ENCODE data around the gene INPP5E. TPM values are rescaled to one million over a fixed set of nuclear protein-coding genes. Genes with fewer than 3 reads are reported as not detected.

The INPP5E gene
- total RNA-seq, 1 donor from 2014 or later = 4.7 TPM

GRCh38 chr9:136380381-136380780 is 59.3 kb downstream of the INPP5E start:
- H3K4me3 ChIP-seq (ENCODE audit: low read length in 3 of 3) = no peak overlapping the region
- no peaks in the 10 kb centered on the region for H3K9me3 ChIP-seq (ENCODE audit: control insufficient read depth in 3 of 3, low read length in 3 of 3)
- no peak overlapping the region for H3K9ac ChIP-seq (ENCODE audit: low read depth in 1 of 3, low read length in 3 of 3)
- H3K4me1 ChIP-seq (ENCODE audit: control insufficient read depth in 3 of 3, insufficient read depth in 3 of 3, low read length in 3 of 3) = no peaks in the 10 kb centered on the region
- no peaks in the 10 kb centered on the region for H3K27me3 ChIP-seq (ENCODE audit: control insufficient read depth in 3 of 3, insufficient read depth in 3 of 3, low read length in 3 of 3)
- H3K36me3 ChIP-seq (ENCODE audit: control insufficient read depth in 3 of 3, insufficient read depth in 3 of 3, low read length in 3 of 3) = peaks cover 40 to 50% (median 43%) of the 10 kb centered on the region in 3 donors
- H3K27ac ChIP-seq (ENCODE audit: low read depth, low read length) = no peak overlapping the region

- no peak overlapping the region for H3K27ac ChIP-seq (ENCODE audit: low read depth, low read length)
These were observed 59.8 kb downstream of the INPP5E start for GRCh38 chr9:136379891-136380290.

GRCh38 chr9:136379401-136379800 is 60.2 kb downstream of the INPP5E start:
- no peak overlapping the region for H3K9ac ChIP-seq (ENCODE audit: low read depth in 1 of 3, low read length in 3 of 3)
- no peaks in the 10 kb centered on the region for H3K9me3 ChIP-seq (ENCODE audit: control insufficient read depth in 3 of 3, low read length in 3 of 3)
- H3K4me1 ChIP-seq (ENCODE audit: control insufficient read depth in 3 of 3, insufficient read depth in 3 of 3, low read length in 3 of 3) = no peaks in the 10 kb centered on the region
- H3K4me3 ChIP-seq (ENCODE audit: low read length in 3 of 3) = no peak overlapping the region
- H3K36me3 ChIP-seq (ENCODE audit: control insufficient read depth in 3 of 3, insufficient read depth in 3 of 3, low read length in 3 of 3) = peaks cover 35 to 43% (median 42%) of the 10 kb centered on the region in 3 donors
- no peaks in the 10 kb centered on the region for H3K27me3 ChIP-seq (ENCODE audit: control insufficient read depth in 3 of 3, insufficient read depth in 3 of 3, low read length in 3 of 3)
- H3K27ac ChIP-seq (ENCODE audit: low read depth, low read length) = no peak overlapping the region

More at GRCh38 chr9:136379891-136380290, 59.8 kb downstream of the INPP5E start:
- Histone ChIP-seq H3K9ac (ENCODE audit: low read depth in 1 of 3, low read length in 3 of 3) (no peak overlapping the region), H3K4me3 (ENCODE audit: low read length in 3 of 3) (no peak overlapping the region), H3K9me3 (ENCODE audit: control insufficient read depth in 3 of 3, low read length in 3 of 3) (no peaks in the 10 kb centered on the region), H3K27me3 (ENCODE audit: control insufficient read depth in 3 of 3, insufficient read depth in 3 of 3, low read length in 3 of 3) (no peaks in the 10 kb centered on the region), H3K4me1 (ENCODE audit: control insufficient read depth in 3 of 3, insufficient read depth in 3 of 3, low read length in 3 of 3) (no peaks in the 10 kb centered on the region), H3K36me3 (ENCODE audit: control insufficient read depth in 3 of 3, insufficient read depth in 3 of 3, low read length in 3 of 3) (peaks cover 36 to 47% (median 43%) of the 10 kb centered on the region in 3 donors)

GRCh38 chr9:136379003-136379287 is 60.7 kb downstream of the INPP5E start:
- H3K36me3 ChIP-seq (ENCODE audit: control insufficient read depth in 3 of 3, insufficient read depth in 3 of 3, low read length in 3 of 3) = peaks cover 30 to 38% (median 37%) of the 10 kb centered on the region in 3 donors
- H3K9ac ChIP-seq (ENCODE audit: low read depth in 1 of 3, low read length in 3 of 3) = no peak overlapping the region
- H3K9me3 ChIP-seq (ENCODE audit: control insufficient read depth in 3 of 3, low read length in 3 of 3) = no peaks in the 10 kb centered on the region
- H3K27ac ChIP-seq (ENCODE audit: low read depth, low read length) = no peak overlapping the region
- H3K27me3 ChIP-seq (ENCODE audit: control insufficient read depth in 3 of 3, insufficient read depth in 3 of 3, low read length in 3 of 3) = no peaks in the 10 kb centered on the region
- H3K4me3 ChIP-seq (ENCODE audit: low read length in 3 of 3) = no peak overlapping the region
- H3K4me1 ChIP-seq (ENCODE audit: control insufficient read depth in 3 of 3, insufficient read depth in 3 of 3, low read length in 3 of 3) = no peaks in the 10 kb centered on the region

Other genes starting within 250 kb of the INPP5E start
- gene LHX3, start 234.7 kb downstream of the INPP5E start, total RNA-seq = not detected
- gene QSOX2, start 194.0 kb downstream of the INPP5E start, total RNA-seq = 3.7 TPM
- under 0.01 TPM for gene CCDC187, start 135.8 kb downstream of the INPP5E start, total RNA-seq
- 14.1 TPM for gene GPSM1, start 112.3 kb downstream of the INPP5E start, total RNA-seq
- gene DNLZ, start 76.1 kb downstream of the INPP5E start, total RNA-seq = 5.2 TPM
- 1.0 TPM for gene CARD9, start 66.2 kb downstream of the INPP5E start, total RNA-seq
- 4.7 TPM for gene SNAPC4, start 39.7 kb downstream of the INPP5E start, total RNA-seq
- gene ENTR1, start 29.2 kb downstream of the INPP5E start, total RNA-seq = 7.8 TPM
- 30.3 TPM for gene PMPCA, start 29.2 kb downstream of the INPP5E start, total RNA-seq
- gene SEC16A, start 43.2 kb upstream of the INPP5E start, total RNA-seq = 14.1 TPM
- gene NOTCH1, start 106.2 kb upstream of the INPP5E start, total RNA-seq = 69.4 TPM
- 51.7 TPM for gene EGFL7, start 223.1 kb upstream of the INPP5E start, total RNA-seq
- gene AGPAT2, start 247.6 kb upstream of the INPP5E start, total RNA-seq = 27.1 TPM